HepG2 (cell line): ENCODE results near the gene ZFYVE26. TPM values are rescaled to one million over a fixed set of nuclear protein-coding genes. Genes with fewer than 3 reads are reported as not detected.

Experiments used
- KDM4B ChIP-seq: sonication (generic); formaldehyde crosslinking; IDR thresholded peaks from 2 replicates; pipeline ENCODE4 v1.4.0; 2020; ENCODE audit warnings: missing genetic modification reagents
- MBNL3 ChIP-seq: fragments of 250-450 bp; sonication (Bioruptor Pico); conservative IDR thresholded peaks from 2 replicates; pipeline ENCODE4 v1.8.0; 2022; ENCODE audit warnings: mild to moderate bottlenecking, inconsistent platforms
- NFE2L2 ChIP-seq: fragments of 150-350 bp; IDR thresholded peaks from 2 replicates; pipeline ENCODE4 v1.6.1; 2014; ENCODE audit warnings: low read length
- ZNF136 ChIP-seq: sonication (generic); formaldehyde crosslinking; IDR thresholded peaks from 2 replicates; pipeline ENCODE4 v1.8.1; 2022; ENCODE audit warnings: low read depth, mild to moderate bottlenecking, moderate library complexity, missing genetic modification reagents
- ZNF512B ChIP-seq: sonication (generic); formaldehyde crosslinking; IDR thresholded peaks from 2 replicates; pipeline ENCODE4 v1.5.1; 2020; ENCODE audit warnings: missing genetic modification reagents, mild to moderate bottlenecking, borderline replicate concordance
- ZNF546 ChIP-seq: sonication (generic); formaldehyde crosslinking; conservative IDR thresholded peaks from 2 replicates; pipeline ENCODE4 v1.8.1; 2023; ENCODE audit warnings: mild to moderate bottlenecking, missing genetic modification reagents
- ZNF790 ChIP-seq: sonication (generic); formaldehyde crosslinking; IDR thresholded peaks from 2 replicates; pipeline ENCODE4 v1.8.0; 2022; ENCODE audit warnings: missing genetic modification reagents, mild to moderate bottlenecking, borderline replicate concordance
- polyA plus RNA-seq, 8 experiments: library from polyadenylated mRNA; depleted of rRNA in 3 of 8; stranded (reverse) in 7 of 8; unstranded in 1 of 8; fragments of >200 nt; fragmentation: Illumina TruSeq in 4 of 8; extraction: Trizol in 4 of 8; gene quantifications; 2 replicates each; pipeline versions ENCODE4 v1.2.1 to v1.2.3, GENCODE V29; 2011 to 2016; ENCODE audit warnings: low read depth in 4 of 8, missing spikeins in 1 of 8, mixed read lengths in 1 of 8; ENCODE audit not compliant: insufficient read depth in 1 of 8
- total RNA-seq, 5 experiments: library from RNA; depleted of rRNA; stranded (reverse); fragments of >200 nt; fragmentation: Illumina TruSeq; extraction: Trizol; gene quantifications; 2 replicates each; pipeline ENCODE4 v1.2.3, GENCODE V29; 2016; ENCODE audit warnings: low read depth in 1 of 5
- TF ChIP-seq, protein P1 (sequence below): sonication (generic); formaldehyde crosslinking; IDR thresholded peaks from 2 replicates; pipeline ENCODE4 v1.5.1; 2020; ENCODE audit warnings: mild to moderate bottlenecking, missing genetic modification reagents, borderline replicate concordance
- TF ChIP-seq, protein P2 (sequence below), 2 experiments: sonication (generic) in 1 of 2; formaldehyde crosslinking in 1 of 2; IDR thresholded peaks; 2 replicates each; pipeline versions ENCODE4 v1.4.0 to v1.6.1; 2018 to 2020; ENCODE audit warnings: missing genetic modification reagents in 2 of 2, borderline replicate concordance in 1 of 2, low read depth in 1 of 2, mild to moderate bottlenecking in 1 of 2, missing biosample characterization in 1 of 2

Gene ZFYVE26
- total and polyA plus RNA-seq, 2 of the 13 experiments (the other 11 are each of a cell fraction or from before 2014, with no cell fraction given) = 13.6 to 16.4 TPM

DNA sequence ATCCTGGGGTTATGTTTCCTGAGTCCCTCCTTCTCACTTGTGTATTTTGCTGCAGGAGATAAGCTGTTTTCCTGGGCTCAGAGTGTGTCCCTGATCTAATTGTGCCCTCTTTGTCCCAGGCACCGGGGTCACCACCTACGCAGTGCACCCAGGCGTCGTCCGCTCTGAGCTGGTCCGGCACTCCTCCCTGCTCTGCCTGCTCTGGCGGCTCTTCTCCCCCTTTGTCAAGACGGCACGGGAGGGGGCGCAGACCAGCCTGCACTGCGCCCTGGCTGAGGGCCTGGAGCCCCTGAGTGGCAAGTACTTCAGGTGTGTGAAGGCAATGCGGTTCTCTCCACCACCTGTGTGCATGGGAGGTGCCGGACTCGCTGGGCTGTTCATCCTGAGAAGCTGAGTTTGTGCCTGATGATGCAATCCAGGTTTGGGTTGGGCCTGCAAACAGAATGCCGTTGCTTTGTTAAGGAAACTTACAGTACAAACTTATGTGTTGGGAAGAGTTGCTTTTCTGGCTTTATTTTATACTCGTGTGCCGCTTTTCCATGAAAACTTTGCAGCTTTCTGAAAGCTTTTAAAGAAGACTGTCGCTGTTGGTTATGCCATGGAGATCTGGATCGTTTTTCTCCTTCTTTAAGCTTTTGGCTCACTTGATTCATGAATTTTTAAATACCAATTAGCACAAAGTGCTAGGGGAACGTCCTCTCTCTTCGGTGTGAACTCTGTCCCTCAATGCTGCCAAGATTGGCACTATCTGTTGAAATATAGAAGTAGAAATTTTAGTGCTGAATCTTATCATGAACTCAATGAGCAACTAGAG lies 87.1 kb downstream of the ZFYVE26 start (continued):
- TF ChIP-seq KDM4B (CRISPR knock-in tag) (0 out of 2 replicates have a peak, but pooled peaks have one; percentile 36), ZNF512B (CRISPR knock-in tag) (no peak), ZNF546 (CRISPR knock-in tag) (0 out of 2 replicates have a peak, but pooled peaks have one; percentile 33), NFE2L2 (no peak), ZNF790 (CRISPR knock-in tag) (no peak), ZNF136 (CRISPR knock-in tag) (no peak), MBNL3 (no peak)
- TF ChIP-seq, protein P1, sequence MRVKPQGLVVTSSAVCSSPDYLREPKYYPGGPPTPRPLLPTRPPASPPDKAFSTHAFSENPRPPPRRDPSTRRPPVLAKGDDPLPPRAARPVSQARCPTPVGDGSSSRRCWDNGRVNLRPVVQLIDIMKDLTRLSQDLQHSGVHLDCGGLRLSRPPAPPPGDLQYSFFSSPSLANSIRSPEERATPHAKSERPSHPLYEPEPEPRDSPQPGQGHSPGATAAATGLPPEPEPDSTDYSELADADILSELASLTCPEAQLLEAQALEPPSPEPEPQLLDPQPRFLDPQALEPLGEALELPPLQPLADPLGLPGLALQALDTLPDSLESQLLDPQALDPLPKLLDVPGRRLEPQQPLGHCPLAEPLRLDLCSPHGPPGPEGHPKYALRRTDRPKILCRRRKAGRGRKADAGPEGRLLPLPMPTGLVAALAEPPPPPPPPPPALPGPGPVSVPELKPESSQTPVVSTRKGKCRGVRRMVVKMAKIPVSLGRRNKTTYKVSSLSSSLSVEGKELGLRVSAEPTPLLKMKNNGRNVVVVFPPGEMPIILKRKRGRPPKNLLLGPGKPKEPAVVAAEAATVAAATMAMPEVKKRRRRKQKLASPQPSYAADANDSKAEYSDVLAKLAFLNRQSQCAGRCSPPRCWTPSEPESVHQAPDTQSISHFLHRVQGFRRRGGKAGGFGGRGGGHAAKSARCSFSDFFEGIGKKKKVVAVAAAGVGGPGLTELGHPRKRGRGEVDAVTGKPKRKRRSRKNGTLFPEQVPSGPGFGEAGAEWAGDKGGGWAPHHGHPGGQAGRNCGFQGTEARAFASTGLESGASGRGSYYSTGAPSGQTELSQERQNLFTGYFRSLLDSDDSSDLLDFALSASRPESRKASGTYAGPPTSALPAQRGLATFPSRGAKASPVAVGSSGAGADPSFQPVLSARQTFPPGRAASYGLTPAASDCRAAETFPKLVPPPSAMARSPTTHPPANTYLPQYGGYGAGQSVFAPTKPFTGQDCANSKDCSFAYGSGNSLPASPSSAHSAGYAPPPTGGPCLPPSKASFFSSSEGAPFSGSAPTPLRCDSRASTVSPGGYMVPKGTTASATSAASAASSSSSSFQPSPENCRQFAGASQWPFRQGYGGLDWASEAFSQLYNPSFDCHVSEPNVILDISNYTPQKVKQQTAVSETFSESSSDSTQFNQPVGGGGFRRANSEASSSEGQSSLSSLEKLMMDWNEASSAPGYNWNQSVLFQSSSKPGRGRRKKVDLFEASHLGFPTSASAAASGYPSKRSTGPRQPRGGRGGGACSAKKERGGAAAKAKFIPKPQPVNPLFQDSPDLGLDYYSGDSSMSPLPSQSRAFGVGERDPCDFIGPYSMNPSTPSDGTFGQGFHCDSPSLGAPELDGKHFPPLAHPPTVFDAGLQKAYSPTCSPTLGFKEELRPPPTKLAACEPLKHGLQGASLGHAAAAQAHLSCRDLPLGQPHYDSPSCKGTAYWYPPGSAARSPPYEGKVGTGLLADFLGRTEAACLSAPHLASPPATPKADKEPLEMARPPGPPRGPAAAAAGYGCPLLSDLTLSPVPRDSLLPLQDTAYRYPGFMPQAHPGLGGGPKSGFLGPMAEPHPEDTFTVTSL = no peak; the same call in 1 of the 2 replicates
- TF ChIP-seq, protein P2, sequence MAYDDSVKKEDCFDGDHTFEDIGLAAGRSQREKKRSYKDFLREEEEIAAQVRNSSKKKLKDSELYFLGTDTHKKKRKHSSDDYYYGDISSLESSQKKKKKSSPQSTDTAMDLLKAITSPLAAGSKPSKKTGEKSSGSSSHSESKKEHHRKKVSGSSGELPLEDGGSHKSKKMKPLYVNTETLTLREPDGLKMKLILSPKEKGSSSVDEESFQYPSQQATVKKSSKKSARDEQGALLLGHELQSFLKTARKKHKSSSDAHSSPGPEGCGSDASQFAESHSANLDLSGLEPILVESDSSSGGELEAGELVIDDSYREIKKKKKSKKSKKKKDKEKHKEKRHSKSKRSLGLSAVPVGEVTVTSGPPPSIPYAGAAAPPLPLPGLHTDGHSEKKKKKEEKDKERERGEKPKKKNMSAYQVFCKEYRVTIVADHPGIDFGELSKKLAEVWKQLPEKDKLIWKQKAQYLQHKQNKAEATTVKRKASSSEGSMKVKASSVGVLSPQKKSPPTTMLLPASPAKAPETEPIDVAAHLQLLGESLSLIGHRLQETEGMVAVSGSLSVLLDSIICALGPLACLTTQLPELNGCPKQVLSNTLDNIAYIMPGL (CRISPR knock-in tag; IDR thresholded peaks at IDR 0.05; ENCODE audit: borderline replicate concordance in 1 of 2, low read depth in 1 of 2) = peak in 1 of 2 experiments; percentile 51; a peak in 2 of 4 replicates
